Calu3 (cell line): Measurements from ENCODE around the gene NOM1. TPM values are rescaled to one million over a fixed set of nuclear protein-coding genes. Genes with fewer than 3 reads are reported as not detected.

Source experiments
- BruUV-seq: library from RNA; stranded (reverse); fragments of 400-500 nt; replicated peaks from 2 replicates; lab custom pipeline; 2021; lab: Mats Ljungman, UMichigan
- CTCF ChIA-PET: fragments of 300-600 bp; sonication (Branson Sonifier 250); formaldehyde crosslinking; loops from one replicate; lab custom pipeline; 2022; ENCODE audit warnings: antibody characterized with exemption; lab: Charles Lee
- DNase-seq: peaks from one replicate; pipeline ENCODE4 v3.0.0; 2022
- H3K27ac Mint-ChIP-seq: one replicate; pipeline ENCODE4 v1.8.0; 2022; ENCODE audit warnings: mixed read lengths; ENCODE audit not compliant: unreplicated experiment
- H3K27me3 Mint-ChIP-seq: one replicate; pipeline ENCODE4 v1.8.0; 2022; ENCODE audit warnings: mixed read lengths; ENCODE audit not compliant: unreplicated experiment
- H3K36me3 Mint-ChIP-seq: one replicate; pipeline ENCODE4 v1.8.0; 2022; ENCODE audit warnings: mild to moderate bottlenecking, moderate library complexity, mixed read lengths; ENCODE audit not compliant: insufficient read depth, unreplicated experiment
- H3K4me1 Mint-ChIP-seq: one replicate; pipeline ENCODE4 v1.8.0; 2022; ENCODE audit warnings: mild to moderate bottlenecking, low read depth, mixed read lengths; ENCODE audit not compliant: unreplicated experiment
- H3K4me3 Mint-ChIP-seq: one replicate; pipeline ENCODE4 v1.8.0; 2022; ENCODE audit warnings: mild to moderate bottlenecking, low read depth, moderate library complexity, mixed read lengths; ENCODE audit not compliant: unreplicated experiment
- H3K9me3 Mint-ChIP-seq: one replicate; pipeline ENCODE4 v1.8.0; 2022; ENCODE audit warnings: low read depth, mixed read lengths; ENCODE audit not compliant: unreplicated experiment
- CTCF ChIP-seq: fragments of 200-600 bp; IDR thresholded peaks from one replicate; pipeline ENCODE4 v1.8.0; 2022; ENCODE audit warnings: antibody characterized with exemption; ENCODE audit not compliant: unreplicated experiment
- intact Hi-C: fragments of 100-400 bp; cut with micrococcal nuclease; formaldehyde crosslinking; loops from one replicate; pipeline ENCODE4 v1.10.0; 2022; ENCODE audit not compliant: unreplicated experiment
- total RNA-seq: library from RNA; stranded (reverse); gene quantifications from 2 replicates; pipeline ENCODE4 v1.2.3, GENCODE V29; 2022

Gene NOM1
- total RNA-seq, 1 experiment from 2014 or later: 35.1 TPM

DNA sequence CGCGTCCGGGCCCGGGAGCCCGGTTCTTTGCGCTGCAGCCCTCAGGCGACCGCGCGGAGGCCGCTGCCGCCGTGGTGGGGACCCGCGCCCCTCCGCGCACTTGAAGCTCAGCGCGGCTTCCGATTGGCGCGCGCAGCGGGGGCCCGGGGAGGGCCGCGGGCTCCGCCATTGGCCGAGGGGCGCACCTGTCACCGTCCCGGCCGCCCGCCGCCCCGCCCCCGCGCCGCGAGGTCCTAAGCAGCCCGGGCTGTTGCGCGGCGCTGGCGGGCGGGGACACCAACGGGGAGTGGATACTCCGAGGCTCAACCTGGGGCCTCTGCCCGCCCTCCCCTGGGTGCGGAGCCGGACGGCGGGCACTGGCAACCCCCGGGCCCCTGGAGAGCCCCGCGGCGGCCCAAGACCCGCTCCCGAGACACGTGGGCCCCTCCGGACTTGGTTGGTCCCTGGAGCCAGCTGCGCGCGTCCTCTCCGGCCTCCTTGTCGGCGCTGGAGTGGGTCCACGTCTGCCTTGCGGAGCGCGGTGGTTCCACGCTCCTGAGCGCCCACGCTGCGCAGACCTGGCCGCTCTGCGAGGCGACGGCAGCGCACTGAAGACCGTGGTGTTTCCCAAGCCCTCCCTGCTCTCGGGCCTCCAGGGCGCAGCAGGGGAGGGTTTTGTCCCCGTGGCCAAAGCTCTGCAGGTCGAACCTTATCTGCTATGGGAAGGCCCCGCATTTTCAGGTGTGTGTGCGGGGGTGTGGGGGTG, 61.2 kb downstream of the NOM1 start, which contains the start of gene MNX1:
MNX1 (minus strand) TSS at position 76 of the 745 bp plus-strand sequence. CDS start 313 bp downstream, outside the sequence.
- peaks cover 52% of the 10 kb centered on the region for H3K36me3 Mint-ChIP-seq
- H3K4me3 Mint-ChIP-seq: peak within 1 kb of the TSS; percentile 99
- peaks cover 24% of the 10 kb centered on the region for H3K4me1 Mint-ChIP-seq
- no peaks in the 10 kb centered on the region for H3K27me3 Mint-ChIP-seq
- BruUV-seq: no TSS peak
- peak within 1 kb of the TSS; percentile 94 for H3K27ac Mint-ChIP-seq
- CTCF ChIA-PET: interaction anchor here (0.8 to 1.3 kb wide), 2 partner anchors 126 to 1705 kb away, joined by 3 to 4 read pairs; no protein-coding TSS in a partner anchor
- H3K9me3 Mint-ChIP-seq: no peaks in the 10 kb centered on the region
- DNase-seq: peak; percentile 96
- no peak for TF ChIP-seq CTCF
- intact Hi-C loops: no loop called here

GRCh38 chr7:157011333-157012112, 62.0 kb downstream of the NOM1 start:
- Mint-ChIP-seq H3K27me3 (no peaks in the 10 kb centered on the region), H3K36me3 (peaks cover 52% of the 10 kb centered on the region), H3K9me3 (no peaks in the 10 kb centered on the region), H3K4me3 (peak overlapping the region; percentile 99), H3K4me1 (peaks cover 24% of the 10 kb centered on the region), H3K27ac (peak overlapping the region; percentile 13)
- BruUV-seq: no TSS peak
- intact Hi-C loops: no loop called here
- no peak for TF ChIP-seq CTCF
- no peak for DNase-seq
- CTCF ChIA-PET: interaction anchor here (1.3 kb wide), 1 partner anchor 125 kb away, joined by 3 read pairs; no protein-coding TSS in a partner anchor

DNA sequence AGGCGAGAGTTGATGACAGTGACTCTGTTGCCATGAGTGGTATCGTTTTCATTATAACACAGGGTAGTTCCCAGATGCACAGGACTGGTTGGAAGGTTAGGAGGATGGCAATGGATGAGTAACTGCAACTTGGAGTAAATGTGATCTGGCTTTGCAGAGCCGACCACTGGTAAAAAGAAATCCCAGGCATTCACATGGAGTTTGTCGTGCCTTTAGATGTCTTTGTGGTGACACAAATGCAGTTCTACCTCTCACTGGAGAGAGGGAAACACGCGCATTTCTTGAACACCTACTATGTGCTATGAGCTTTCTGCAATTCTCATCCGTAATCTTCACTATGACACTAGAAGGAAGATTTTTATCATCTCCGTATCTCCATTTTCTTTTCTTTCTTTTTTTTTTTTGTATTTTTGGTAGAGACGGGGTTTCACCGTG, 62.6 kb downstream of the NOM1 start:
- CTCF ChIA-PET: no interaction called here
- no peak for DNase-seq
- intact Hi-C loops: no loop called here
- BruUV-seq: no TSS peak
- H3K27me3 Mint-ChIP-seq: no peaks in the 10 kb centered on the region
- H3K27ac Mint-ChIP-seq: peak overlapping the region; percentile 13
- H3K4me1 Mint-ChIP-seq: peaks cover 18% of the 10 kb centered on the region
- H3K4me3 Mint-ChIP-seq: peak overlapping the region; percentile 99
- peaks cover 48% of the 10 kb centered on the region for H3K36me3 Mint-ChIP-seq
- no peak for TF ChIP-seq CTCF
- no peaks in the 10 kb centered on the region for H3K9me3 Mint-ChIP-seq

- no peak overlapping the region for H3K4me3 Mint-ChIP-seq
- intact Hi-C loops: no loop called here
These were observed 63.6 kb downstream of the NOM1 start for GRCh38 chr7:157013101-157013500.

More at GRCh38 chr7:157013101-157013500, 63.6 kb downstream of the NOM1 start:
- Mint-ChIP-seq H3K27me3 (no peaks in the 10 kb centered on the region), H3K27ac (no peak overlapping the region), H3K4me1 (peaks cover 11% of the 10 kb centered on the region), H3K36me3 (peaks cover 39% of the 10 kb centered on the region), H3K9me3 (no peaks in the 10 kb centered on the region)
- CTCF ChIA-PET: no interaction called here
- BruUV-seq: no TSS peak
- no peak for DNase-seq
- no peak for TF ChIP-seq CTCF
